Measurements from ENCODE around the gene ABCA13.
"Not testable (repeated sequence)": the region's sequence is repeated elsewhere in the genome, so short reads cannot be mapped to it uniquely, and the experiment has no call there.

ABCA13 gene

DNA sequence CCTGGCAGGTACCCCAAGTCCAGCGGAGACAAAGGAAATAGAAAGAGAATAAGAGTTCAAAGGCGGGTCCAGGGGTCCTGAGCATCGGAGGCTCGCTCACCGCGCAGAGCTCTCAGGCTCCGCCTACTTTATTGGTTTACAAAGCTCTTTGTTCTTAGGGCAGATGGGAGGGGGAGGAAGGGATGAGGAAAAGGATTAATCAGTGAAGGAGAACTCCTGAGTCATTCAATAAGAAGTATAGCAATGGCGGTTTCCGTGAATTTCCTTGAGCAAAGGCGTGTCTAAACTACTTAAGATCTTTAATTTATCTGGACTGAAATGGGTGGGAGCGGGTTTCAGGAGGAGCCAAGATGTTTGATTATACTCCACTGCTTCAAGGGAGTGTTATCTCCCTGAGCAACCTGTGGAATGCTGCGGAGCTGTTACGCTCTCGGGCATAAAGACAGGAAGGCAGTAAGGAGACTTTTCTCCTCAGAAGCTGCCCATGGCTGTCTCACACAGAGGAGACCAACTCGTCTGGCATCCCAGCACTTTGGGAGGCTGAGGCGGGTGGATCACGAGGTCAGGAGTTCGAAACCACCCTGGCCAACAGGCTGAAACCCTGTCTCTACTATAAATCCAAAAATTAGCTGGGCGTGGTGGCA lies 29.8 kb downstream of the ABCA13 start:
- H3K27me3 ChIP-seq (ENCODE audit: insufficient read depth, low read length) = peaks cover 29% of the 10 kb centered on the region
- not testable (repeated sequence) for H3K79me2 ChIP-seq (ENCODE audit: control insufficient read depth, insufficient read depth, low read length, unreplicated experiment); H3K4me1 ChIP-seq (ENCODE audit: control insufficient read depth, insufficient read depth, low read length, unreplicated experiment); H2AFZ ChIP-seq (ENCODE audit: low read length, unreplicated experiment); H3K36me3 ChIP-seq (ENCODE audit: insufficient read depth, low read length); H3K4me3 ChIP-seq (ENCODE audit: low read depth, low read length); H3K27ac ChIP-seq (ENCODE audit: low read depth, low read length)

DNA sequence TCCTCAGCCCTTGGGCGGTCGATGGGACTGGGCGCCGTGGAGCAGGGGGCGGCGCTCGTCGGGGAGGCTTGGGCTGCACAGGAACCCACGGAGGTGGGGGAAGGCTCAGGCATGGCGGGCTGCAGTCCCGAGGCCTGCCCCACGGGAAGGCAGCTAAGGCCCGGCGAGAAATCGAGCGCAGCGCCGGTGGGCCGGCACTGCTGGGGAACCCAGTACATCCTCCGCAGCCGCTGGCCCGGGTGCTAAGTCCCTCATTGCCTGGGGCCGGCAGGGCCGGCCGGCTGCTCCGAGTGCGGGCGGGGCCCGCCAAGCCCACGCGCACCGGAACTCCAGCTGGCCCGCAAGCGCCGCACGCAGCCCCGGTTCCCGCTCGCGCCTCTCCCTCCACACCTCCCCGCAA lies 31.7 kb downstream of the ABCA13 start:
- not testable (repeated sequence) for H2AFZ ChIP-seq (ENCODE audit: low read length, unreplicated experiment); H3K4me3 ChIP-seq (ENCODE audit: low read depth, low read length); H3K79me2 ChIP-seq (ENCODE audit: control insufficient read depth, insufficient read depth, low read length, unreplicated experiment); H3K27ac ChIP-seq (ENCODE audit: low read depth, low read length); H3K36me3 ChIP-seq (ENCODE audit: insufficient read depth, low read length); H3K4me1 ChIP-seq (ENCODE audit: control insufficient read depth, insufficient read depth, low read length, unreplicated experiment)
- peaks cover 23% of the 10 kb centered on the region for H3K27me3 ChIP-seq (ENCODE audit: insufficient read depth, low read length)

DNA sequence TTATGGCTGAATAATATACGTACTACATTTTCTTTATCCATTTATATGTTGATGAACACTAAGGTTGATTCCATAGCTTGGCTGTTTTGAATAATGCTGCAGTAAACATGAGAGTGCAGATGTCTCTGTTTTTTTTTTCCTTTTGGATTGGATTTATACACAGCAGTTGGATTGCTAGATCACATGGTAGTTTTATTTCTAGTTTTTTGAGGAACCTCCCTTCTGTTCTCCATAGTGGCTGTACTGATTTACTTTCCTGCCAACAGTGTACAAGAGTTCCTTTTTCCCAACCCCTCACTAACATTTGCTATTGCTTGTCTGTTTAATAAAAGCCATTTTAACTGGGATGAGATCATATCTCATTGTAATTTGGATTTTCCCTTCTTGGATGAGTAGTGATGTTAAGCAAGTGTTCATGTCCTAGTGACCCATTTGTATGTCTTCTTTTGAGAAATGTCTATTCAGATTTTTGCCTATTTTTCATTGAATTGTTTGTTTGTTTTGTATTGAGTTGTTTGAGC lies 36.0 kb downstream of the ABCA13 start:
- Histone ChIP-seq H3K27me3 (ENCODE audit: insufficient read depth, low read length) (0 out of 2 replicates have a peak, but pooled peaks cover 7% of the 10 kb centered on the region), H3K27ac (ENCODE audit: low read depth, low read length) (no peak overlapping the region), H3K36me3 (ENCODE audit: insufficient read depth, low read length) (no peaks in the 10 kb centered on the region), H3K79me2 (ENCODE audit: control insufficient read depth, insufficient read depth, low read length, unreplicated experiment) (no peaks in the 10 kb centered on the region), H3K4me3 (ENCODE audit: low read depth, low read length) (no peak overlapping the region), H2AFZ (ENCODE audit: low read length, unreplicated experiment) (no peak overlapping the region), H3K4me1 (ENCODE audit: control insufficient read depth, insufficient read depth, low read length, unreplicated experiment) (no peaks in the 10 kb centered on the region)

DNA sequence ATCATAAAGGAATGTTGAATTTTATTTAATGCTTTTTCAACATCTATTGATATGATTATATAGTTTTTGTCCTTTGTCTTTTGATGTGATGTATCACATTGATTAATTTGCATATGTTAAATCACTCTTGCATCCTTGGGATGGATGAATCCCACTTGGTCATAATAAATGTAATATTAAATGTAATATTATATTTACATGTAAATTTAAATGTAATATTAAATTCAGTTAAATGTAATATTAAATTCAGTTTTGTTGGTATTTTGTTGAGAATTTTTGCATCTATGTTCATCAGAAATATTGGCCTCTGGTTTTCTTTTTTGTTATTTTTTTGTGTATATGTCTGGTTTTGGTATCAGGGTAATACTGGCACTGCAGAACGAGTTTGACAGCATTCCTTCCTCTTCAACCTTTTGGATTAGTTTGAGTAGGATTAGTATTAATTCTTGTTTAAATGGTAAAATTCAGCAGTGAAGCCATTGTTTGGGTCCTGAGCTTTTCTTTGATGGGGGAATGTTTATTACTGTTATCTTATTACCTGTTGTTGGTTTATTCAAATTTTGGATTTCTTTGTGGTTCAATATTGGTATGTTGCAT lies 37.8 kb downstream of the ABCA13 start:
- no peaks in the 10 kb centered on the region for H3K79me2 ChIP-seq (ENCODE audit: control insufficient read depth, insufficient read depth, low read length, unreplicated experiment)
- H3K36me3 ChIP-seq (ENCODE audit: insufficient read depth, low read length) = no peaks in the 10 kb centered on the region
- H2AFZ ChIP-seq (ENCODE audit: low read length, unreplicated experiment) = no peak overlapping the region
- H3K27me3 ChIP-seq (ENCODE audit: insufficient read depth, low read length) = 0 out of 2 replicates have a peak, but pooled peaks cover 7% of the 10 kb centered on the region
- H3K4me1 ChIP-seq (ENCODE audit: control insufficient read depth, insufficient read depth, low read length, unreplicated experiment) = no peaks in the 10 kb centered on the region
- no peak overlapping the region for H3K4me3 ChIP-seq (ENCODE audit: low read depth, low read length)
- H3K27ac ChIP-seq (ENCODE audit: low read depth, low read length) = no peak overlapping the region

DNA sequence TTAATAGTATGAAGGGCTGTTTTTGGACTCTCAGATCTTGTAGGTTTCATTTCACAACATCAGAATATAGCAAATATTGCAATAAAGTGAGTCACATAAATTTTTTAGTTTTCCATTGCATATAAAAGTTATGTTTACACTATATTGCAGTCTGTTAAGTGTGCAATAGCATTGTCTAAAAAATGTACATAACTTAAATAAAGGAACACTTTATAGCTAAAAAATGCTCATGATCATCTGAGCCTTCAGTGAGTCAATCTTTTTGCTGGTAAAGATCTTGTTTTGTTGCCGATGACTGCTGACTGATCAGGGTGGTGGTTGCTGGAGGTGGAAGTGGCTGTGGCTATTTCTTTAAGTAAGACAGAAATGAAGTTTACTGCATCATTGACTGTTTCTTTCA lies 42.0 kb downstream of the ABCA13 start:
- no peak overlapping the region for H2AFZ ChIP-seq (ENCODE audit: low read length, unreplicated experiment)

DNA sequence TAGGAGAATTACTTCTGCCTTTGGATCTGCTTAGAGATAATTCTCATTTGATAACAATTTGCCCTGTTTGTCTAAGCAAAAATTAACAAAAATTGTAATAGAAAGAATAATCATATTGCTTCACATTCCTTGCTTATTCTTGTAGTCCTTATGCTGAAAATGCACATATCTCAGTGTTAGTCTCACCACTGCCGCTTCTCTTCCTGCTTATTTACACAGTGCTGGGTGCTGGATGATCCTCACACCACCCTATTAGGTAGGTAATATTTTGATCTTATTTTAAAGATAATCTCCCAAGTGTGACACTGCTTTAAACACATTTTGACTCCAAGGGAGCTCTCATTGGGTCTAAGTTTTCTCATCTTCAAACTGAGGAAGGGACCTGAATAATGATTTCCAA lies 46.0 kb downstream of the ABCA13 start:
- Histone ChIP-seq H3K36me3 (ENCODE audit: insufficient read depth, low read length) (no peaks in the 10 kb centered on the region), H2AFZ (ENCODE audit: low read length, unreplicated experiment) (no peak overlapping the region)

More for the DNA sequence above, 42.0 kb downstream of the ABCA13 start:
- H3K27me3 ChIP-seq (ENCODE audit: insufficient read depth, low read length) = peaks cover 17% of the 10 kb centered on the region; the same call in 1 of the 2 replicates
- no peaks in the 10 kb centered on the region for H3K79me2 ChIP-seq (ENCODE audit: control insufficient read depth, insufficient read depth, low read length, unreplicated experiment)
- no peaks in the 10 kb centered on the region for H3K36me3 ChIP-seq (ENCODE audit: insufficient read depth, low read length)
- no peak overlapping the region for H3K27ac ChIP-seq (ENCODE audit: low read depth, low read length)
- H3K4me1 ChIP-seq (ENCODE audit: control insufficient read depth, insufficient read depth, low read length, unreplicated experiment) = no peaks in the 10 kb centered on the region
- no peak overlapping the region for H3K4me3 ChIP-seq (ENCODE audit: low read depth, low read length)

DNA sequence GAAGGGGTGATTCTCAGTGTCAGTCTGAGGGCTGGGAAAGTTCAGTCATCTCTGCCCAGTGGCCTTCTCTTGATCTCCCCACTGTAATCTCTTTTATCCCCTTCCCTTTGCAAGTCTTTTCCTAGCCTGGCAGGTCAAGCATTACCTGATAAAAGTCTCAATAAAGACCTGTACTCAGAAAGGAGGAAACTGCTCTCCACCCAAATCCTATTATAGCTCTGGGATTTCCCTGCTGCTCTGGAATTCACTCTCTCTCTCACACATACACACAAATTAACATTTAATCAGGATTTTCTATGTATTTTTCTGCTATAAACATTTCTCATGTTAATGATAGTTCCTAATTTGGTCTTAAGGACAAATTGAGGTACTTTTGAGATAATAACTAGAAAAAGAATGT lies 46.5 kb downstream of the ABCA13 start:
- no peaks in the 10 kb centered on the region for H3K36me3 ChIP-seq (ENCODE audit: insufficient read depth, low read length)
- H3K27me3 ChIP-seq (ENCODE audit: insufficient read depth, low read length) = peaks cover 27% of the 10 kb centered on the region
- no peak overlapping the region for H2AFZ ChIP-seq (ENCODE audit: low read length, unreplicated experiment)
- no peaks in the 10 kb centered on the region for H3K79me2 ChIP-seq (ENCODE audit: control insufficient read depth, insufficient read depth, low read length, unreplicated experiment)
- H3K27ac ChIP-seq (ENCODE audit: low read depth, low read length) = no peak overlapping the region
- no peak overlapping the region for H3K4me3 ChIP-seq (ENCODE audit: low read depth, low read length)
- no peaks in the 10 kb centered on the region for H3K4me1 ChIP-seq (ENCODE audit: control insufficient read depth, insufficient read depth, low read length, unreplicated experiment)

More for the DNA sequence above, 46.0 kb downstream of the ABCA13 start:
- no peak overlapping the region for H3K4me3 ChIP-seq (ENCODE audit: low read depth, low read length)
- H3K27ac ChIP-seq (ENCODE audit: low read depth, low read length) = no peak overlapping the region
- no peaks in the 10 kb centered on the region for H3K4me1 ChIP-seq (ENCODE audit: control insufficient read depth, insufficient read depth, low read length, unreplicated experiment)
- H3K79me2 ChIP-seq (ENCODE audit: control insufficient read depth, insufficient read depth, low read length, unreplicated experiment) = no peaks in the 10 kb centered on the region
- peaks cover 23% of the 10 kb centered on the region for H3K27me3 ChIP-seq (ENCODE audit: insufficient read depth, low read length)

DNA sequence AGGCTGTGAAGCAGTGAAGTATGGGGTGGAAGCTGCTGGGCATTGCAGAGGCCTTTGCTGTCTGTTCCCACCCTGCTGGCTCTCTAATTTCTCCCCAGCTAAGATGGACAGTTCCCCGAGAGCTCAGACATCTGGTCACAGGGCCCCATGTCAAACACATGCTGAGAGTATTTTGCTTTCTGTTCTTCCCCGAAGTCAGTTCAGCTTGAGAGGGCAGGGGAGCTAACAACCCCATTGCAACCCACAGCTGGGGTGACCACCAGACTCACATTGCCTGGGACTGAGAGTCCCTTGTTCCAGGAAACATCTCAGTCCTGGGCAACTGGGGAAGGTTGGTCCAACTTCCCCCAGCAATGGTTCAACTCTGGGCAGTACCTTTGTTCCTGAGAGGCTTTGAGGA lies 52.8 kb downstream of the ABCA13 start:
- Histone ChIP-seq H3K27me3 (ENCODE audit: insufficient read depth, low read length) (peaks cover 38% of the 10 kb centered on the region), H3K4me1 (ENCODE audit: control insufficient read depth, insufficient read depth, low read length, unreplicated experiment) (no peaks in the 10 kb centered on the region), H3K36me3 (ENCODE audit: insufficient read depth, low read length) (no peaks in the 10 kb centered on the region), H3K4me3 (ENCODE audit: low read depth, low read length) (no peak overlapping the region), H3K27ac (ENCODE audit: low read depth, low read length) (no peak overlapping the region), H2AFZ (ENCODE audit: low read length, unreplicated experiment) (no peak overlapping the region), H3K79me2 (ENCODE audit: control insufficient read depth, insufficient read depth, low read length, unreplicated experiment) (no peaks in the 10 kb centered on the region)

DNA sequence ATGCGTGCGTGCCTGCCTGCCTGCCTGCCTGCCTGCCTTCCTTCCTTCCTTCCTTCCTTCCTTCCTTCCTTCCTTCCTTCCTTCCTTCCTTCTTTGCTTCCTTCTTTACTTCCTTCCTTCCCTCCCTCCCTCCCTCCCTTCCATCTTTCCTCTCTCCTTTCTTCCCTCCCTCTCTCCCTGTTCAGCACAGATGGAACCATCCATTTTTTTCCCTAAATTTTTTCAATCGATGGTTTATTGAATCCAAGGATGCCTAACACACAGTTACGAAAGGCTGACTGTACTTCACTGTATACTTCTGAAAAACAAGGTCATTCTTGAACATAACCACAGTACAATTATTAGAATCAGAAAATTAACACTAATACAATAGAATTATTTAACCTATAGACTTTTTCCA lies 53.8 kb downstream of the ABCA13 start:
- Histone ChIP-seq H3K4me1 (ENCODE audit: control insufficient read depth, insufficient read depth, low read length, unreplicated experiment) (no peaks in the 10 kb centered on the region), H3K4me3 (ENCODE audit: low read depth, low read length) (no peak overlapping the region), H3K79me2 (ENCODE audit: control insufficient read depth, insufficient read depth, low read length, unreplicated experiment) (no peaks in the 10 kb centered on the region), H3K27ac (ENCODE audit: low read depth, low read length) (no peak overlapping the region), H3K27me3 (ENCODE audit: insufficient read depth, low read length) (peaks cover 38% of the 10 kb centered on the region), H2AFZ (ENCODE audit: low read length, unreplicated experiment) (no peak overlapping the region), H3K36me3 (ENCODE audit: insufficient read depth, low read length) (no peaks in the 10 kb centered on the region)

DNA sequence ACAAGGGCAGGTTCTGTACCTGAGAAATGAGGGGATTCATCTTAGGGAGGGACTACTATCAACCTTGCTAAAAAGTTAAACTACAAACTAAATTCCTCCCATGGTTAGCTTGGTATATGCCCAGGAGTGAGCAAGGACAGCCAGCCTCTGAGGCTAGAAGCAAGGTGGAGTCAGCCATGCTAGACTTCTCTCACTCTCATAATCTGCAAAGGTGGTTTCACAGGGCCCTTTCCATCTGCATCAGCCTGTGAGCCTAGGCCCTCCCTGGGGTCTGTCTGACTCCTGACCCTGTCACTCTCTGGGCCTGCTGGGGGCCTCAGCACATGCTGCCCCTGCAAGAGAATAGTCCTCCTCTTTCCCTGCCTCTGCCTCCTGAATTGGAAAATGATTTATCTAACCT lies 66.1 kb downstream of the ABCA13 start:
- Histone ChIP-seq H3K36me3 (ENCODE audit: insufficient read depth, low read length) (no peaks in the 10 kb centered on the region), H3K4me1 (ENCODE audit: control insufficient read depth, insufficient read depth, low read length, unreplicated experiment) (no peaks in the 10 kb centered on the region), H3K4me3 (ENCODE audit: low read depth, low read length) (no peak overlapping the region), H3K27ac (ENCODE audit: low read depth, low read length) (no peak overlapping the region), H3K79me2 (ENCODE audit: control insufficient read depth, insufficient read depth, low read length, unreplicated experiment) (no peaks in the 10 kb centered on the region), H2AFZ (ENCODE audit: low read length, unreplicated experiment) (no peak overlapping the region), H3K27me3 (ENCODE audit: insufficient read depth, low read length) (peaks cover 14% of the 10 kb centered on the region; the same call in 1 of the 2 replicates)

DNA sequence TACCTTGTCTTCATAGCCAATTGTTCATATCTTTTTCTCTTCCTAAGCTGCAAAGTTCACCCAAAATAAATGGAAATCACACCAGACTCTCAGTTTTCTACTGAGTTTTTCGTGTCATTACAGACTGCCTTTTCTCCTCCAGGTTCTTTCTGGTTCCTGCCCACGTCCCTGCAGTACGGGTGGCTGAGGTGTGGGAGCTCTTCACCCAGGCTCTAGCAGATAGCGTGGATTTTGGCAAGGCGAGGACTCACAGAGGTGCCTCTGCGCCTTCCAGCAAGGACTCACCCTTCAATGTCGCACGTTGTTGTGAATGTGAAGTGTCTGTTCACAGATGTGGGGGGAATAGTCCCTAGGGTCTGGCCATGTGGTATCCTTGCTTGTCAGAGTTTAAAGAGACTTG lies 71.6 kb downstream of the ABCA13 start:
- H3K27ac ChIP-seq (ENCODE audit: low read depth, low read length) = no peak overlapping the region
- no peak overlapping the region for H2AFZ ChIP-seq (ENCODE audit: low read length, unreplicated experiment)
- peaks cover 9% of the 10 kb centered on the region; the same call in 1 of the 2 replicates for H3K27me3 ChIP-seq (ENCODE audit: insufficient read depth, low read length)
- no peaks in the 10 kb centered on the region for H3K36me3 ChIP-seq (ENCODE audit: insufficient read depth, low read length)
- peaks cover 4% of the 10 kb centered on the region for H3K4me1 ChIP-seq (ENCODE audit: control insufficient read depth, insufficient read depth, low read length, unreplicated experiment)
- H3K79me2 ChIP-seq (ENCODE audit: control insufficient read depth, insufficient read depth, low read length, unreplicated experiment) = no peaks in the 10 kb centered on the region
- no peak overlapping the region for H3K4me3 ChIP-seq (ENCODE audit: low read depth, low read length)

Measured in ACC112 (cell line).